NCI-H187 (cell line): ENCODE measurements around the gene MRPS16.
"Not testable (repeated sequence)": the region's sequence is repeated elsewhere in the genome, so short reads cannot be mapped to it uniquely, and the experiment has no call there.

Experiments used
- DNase-seq, 2 experiments: peaks; one replicate each; lab custom pipeline; 2025; lab: John Stamatoyannopoulos, UW

Gene MRPS16

DNA sequence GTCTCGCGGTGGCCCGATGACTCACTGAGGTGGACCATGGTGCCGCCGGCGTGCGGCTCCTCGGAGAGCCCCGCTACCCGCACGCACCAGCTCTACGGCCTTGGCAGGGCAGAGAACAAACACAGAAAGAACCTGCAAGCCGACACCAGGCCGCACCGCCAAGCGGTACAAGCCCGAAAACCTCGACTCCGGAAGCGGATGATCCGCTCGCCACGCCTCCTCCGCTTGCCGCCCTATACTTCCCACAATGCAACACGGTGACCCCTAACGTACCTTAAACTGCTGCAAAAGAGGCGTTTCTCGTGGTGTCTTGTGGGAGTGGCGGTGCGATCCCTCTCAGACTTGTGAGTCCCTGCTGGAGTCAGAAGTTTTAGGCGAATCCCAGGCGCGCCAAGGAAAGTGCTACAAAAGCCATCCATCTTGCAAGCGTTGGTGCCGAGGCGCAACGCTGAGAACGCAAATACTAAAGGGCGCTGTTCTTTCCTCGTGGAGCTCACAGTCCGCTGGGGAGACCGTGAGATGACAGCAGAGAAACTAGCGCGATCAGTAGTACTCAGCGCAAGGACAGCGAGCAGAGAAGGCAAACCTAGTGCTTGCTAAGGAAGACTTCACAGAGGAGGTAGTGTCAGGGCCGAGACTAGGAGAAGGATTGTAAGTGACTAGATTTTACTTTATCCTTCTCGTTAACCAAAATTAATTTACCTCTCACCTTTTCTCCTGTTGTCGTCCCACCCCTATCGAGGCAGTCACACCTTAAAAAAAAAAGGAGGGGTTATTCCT lies at the start of gene MRPS16:
Gene MRPS16, minus strand, starts transcription at position 200 of the 780 bp plus-strand sequence. Its CDS starts 162 bp downstream, at position 38.
- peak; percentile 64 to 70 for DNase-seq

DNA sequence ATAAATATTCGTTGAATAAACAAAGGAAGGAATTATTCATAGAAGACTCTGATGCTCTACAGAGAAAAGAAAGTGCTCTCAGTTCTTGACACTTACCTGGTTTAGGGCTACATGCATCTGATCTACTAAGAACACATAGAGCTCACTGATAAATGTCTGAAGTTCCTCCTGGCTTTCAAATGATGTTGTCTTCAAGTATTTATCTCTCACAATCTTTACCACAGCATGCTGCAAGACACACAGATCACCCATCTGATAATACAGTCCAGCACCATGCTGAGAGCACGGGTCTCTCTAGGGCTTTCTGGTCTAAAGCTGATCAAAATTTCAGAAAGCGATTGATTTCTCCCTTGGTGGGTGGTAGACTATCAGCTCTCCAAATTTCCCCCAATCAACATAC lies 44.5 kb upstream of the MRPS16 start:
- DNase-seq: no peak

DNA sequence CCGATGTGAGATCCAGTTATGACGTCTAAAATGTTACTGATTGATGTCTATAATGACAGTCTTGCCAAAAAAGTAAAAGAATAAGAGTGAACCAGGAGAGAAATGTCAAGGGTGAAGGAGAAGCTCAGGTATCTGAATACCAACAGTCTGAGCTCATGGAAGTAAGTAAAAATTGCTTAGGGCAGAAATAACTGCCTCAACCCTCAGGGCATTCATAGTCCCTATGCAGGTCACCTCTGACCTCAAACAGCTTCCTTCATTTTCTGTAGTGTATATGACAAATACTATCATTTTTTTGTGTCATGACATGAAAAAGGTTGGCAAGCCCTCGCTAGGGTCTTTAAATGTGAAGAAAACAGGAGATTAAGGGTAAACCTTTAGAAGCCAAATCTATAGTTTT lies 41.0 kb upstream of the MRPS16 start:
- no peak for DNase-seq

DNA sequence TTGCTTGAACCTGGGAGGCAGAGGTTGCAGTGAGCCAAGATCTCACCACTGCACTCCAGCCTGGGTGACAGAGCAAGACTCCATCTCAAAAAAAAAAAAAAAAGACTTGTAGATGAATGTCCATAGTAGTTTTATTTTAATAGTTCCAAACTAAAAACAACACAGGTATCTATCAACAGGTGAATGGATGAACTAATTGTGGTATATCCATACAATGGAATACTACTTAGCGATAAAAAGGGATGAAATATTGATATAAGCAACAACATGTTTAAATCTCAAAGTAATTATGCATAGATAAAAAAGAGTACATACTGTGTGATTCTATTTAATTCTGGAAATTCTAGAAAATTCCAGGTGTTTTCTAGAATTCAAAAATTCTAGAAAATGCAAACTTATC lies 37.5 kb upstream of the MRPS16 start:
- DNase-seq: no peak

DNA sequence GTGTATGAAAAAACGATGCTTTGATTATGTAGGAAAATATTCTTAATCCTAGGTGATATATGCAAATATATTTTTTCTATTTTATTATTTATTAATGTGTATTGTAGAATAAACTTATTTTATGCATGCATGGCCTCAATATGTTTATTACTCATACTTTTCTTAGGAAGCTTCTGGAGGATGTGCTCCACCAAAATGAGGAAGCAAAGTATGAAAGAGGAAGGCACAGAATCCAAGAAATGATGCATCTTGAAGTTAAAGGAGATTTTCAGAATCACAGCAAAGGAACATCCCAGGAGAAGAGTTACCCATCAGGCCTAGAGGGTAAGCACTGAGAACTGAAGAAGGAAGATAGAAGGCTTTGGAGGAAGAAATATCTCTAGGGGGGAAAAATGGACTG lies 35.0 kb upstream of the MRPS16 start:
- no peak for DNase-seq

DNA sequence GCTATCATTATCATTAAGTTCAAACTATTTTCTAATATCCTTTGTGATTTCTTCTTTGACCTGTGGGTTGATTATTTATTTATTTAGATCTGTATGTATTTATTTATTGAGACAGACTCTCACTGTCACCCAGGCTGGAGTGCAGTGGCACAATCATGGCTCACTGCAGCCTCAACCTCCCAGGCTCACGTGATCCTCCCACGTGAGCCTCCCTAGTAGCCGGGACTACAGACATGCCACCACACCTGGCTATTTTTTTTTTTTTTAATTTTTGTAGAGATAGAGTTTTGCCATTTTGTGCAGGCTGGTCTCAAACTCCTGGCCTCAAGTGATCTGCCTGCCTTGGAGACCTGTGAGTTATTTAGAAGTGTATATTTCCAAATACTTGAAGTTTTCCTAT lies 28.7 kb upstream of the MRPS16 start:
- no peak for DNase-seq

DNA sequence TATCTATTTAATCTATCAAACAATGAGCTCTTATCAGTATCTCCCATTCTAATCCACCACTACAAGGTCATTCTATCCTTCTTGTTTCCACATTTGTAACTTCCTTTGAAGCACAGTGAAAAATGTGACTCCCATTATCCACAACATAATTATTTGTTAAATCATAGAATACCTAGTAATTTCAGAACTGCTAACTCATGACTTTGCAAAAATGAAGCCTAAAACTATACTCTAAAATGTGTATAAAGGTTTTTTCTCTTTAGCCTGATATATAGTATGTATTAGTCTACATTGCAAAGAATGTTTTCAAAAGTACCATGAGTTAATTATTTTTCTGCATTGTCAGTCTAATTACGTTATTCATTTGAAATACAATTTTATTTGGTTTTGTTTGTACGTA lies 12.0 kb upstream of the MRPS16 start:
- DNase-seq: no peak

DNA sequence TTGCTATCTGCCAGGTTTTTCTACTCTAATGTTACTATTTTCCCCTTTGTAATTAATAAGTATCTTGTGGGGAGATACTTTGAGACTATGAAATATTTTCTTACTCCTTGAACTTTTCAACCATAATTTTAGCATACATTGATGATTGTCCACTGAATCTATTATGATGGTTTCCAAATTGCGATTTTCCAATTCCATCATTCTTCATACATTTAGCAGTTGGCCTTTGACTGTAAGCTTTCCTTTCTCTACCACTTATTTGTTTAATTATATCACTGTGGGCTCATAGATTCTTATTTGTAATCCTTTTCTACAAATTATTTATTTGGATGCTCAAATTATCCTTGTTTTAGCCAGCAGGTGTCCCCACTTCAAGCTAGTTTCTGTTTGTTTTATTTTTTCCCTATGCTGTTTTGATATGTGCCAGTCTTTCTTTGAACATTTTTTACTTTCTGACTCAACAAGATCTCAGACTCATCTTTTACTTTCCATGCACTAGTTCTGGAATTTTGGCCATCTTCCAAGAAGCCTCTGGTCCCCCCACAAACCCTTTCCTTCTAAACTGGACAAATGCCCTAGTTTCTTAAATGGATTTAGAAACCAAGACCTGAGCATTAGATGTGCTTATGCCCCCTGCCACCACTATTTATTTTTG lies 11.4 kb upstream of the MRPS16 start:
- no peak for DNase-seq

DNA sequence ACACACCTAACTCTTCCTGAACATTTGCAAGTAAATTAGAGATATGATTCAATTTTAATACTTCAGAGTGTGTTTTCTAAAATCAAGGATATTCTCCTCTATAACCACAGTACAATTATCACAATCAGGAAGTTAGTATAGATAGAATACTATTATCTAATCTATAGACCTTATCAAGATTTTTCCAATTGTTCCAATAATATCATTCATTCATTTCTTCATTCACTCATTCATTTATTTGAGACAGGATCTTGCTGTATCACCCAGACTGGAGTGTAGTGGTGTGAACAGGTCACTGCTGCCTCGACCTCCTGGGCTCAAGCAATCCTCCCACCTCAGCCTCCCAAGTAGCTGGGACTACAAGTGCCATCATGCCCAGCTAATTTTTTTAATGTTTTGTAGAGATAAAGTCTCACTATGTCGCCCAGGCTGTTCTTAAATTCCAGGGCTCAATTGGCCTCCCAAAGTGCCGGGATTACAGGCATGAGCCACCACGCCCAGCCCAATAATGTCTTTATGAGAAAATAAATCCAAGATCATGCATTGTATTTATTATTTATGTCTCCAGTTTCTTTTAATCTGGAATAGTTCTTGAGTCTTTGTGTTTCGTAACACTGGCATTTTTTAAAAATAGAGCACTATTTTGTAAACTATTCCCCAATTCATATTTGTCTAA lies 10.6 kb upstream of the MRPS16 start:
- no peak for DNase-seq

GRCh38 chr10:73262105-73262730 lies 9.8 kb upstream of the MRPS16 start:
- no peak for DNase-seq

DNA sequence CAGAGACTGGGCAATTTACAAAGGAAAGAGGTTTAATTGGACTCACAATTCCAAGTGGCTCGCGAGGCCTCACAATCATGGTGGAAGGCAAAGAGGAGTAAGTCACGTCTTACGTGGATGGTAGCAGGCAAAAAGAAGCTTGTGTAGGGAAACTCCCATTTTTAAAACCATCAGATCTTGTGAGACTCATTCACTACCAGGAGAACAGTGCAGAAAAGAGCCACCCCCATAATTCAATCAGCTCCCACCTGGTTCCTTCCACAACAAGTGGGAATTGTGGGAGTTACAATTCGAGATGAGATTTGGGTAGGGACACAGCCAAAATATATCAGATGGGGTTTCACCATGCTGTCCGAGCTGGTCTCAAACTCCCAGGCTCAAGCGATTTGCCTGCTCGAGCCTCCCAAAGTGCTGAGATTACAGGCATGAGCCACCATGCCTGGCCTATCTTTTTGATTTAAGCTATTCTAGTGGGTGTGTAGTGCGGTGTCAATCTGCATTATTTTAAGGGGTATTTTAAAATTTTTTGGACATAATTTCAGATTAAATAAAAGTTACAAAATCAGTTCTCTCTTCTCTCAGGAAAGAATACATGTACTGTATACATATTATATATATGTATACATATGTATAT lies 9.0 kb upstream of the MRPS16 start:
- no peak for DNase-seq

DNA sequence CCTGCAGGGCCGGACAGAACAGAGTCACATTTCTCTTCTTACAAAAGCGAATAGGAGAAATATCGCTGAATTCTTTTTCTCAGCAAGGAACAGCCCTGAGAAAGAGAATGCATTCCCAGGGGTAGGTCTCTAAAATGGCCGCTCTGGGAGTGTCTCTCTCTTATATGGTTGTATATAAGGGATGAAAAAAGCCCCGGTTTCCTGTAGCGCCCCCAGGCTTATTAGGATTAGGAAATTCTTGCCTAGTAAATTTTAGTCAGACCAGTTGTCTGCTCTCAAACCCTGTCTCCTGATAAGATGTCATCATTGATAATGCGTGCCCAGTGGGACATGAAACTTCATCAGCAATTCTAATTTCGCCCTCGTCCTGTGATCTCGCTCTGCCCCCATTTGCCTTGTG lies 6.2 kb upstream of the MRPS16 start:
- DNase-seq: not testable (repeated sequence)

DNA sequence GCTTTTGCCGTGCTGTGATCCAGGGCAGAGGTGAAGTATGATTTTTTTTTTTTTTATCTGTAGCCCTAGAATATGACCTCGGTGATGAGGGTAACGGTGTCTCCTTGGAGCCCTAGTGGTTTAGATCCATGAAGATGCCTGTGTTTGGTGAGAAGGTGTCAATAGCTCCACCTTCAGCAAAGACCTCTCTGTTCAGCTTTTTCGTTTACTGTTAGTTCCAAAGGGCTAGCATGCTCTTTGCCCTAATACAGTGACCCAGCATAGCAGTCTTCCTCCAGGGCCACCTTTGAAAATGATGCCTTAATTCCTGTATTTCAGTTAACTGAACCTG lies 746 bp upstream of the MRPS16 start:
- DNase-seq: no peak

- DNase-seq: no peak
Observed at GRCh38 chr10:73251683-73252444, 580 bp downstream of the MRPS16 start.

DNA sequence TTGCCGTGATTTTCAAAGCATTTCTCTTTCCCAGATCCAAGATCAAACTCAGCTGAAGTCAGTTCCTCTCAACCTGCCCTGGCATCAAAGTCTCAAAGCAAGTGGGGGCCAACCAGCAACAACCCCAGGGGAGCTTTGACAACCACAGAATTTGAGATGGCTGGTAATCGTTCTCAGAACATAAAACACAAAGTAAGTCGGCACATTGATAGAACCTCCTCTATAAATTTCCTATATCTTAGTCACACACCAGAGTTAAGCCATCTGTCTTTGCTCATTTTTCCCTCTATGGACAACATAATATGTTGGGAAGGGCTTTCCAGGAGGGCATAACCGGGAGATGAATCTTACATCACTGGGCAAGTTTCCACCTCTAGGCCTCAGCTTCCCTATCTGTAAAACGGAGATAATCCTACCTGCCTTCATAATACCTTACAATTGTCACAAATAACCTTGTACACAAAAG lies 4.2 kb downstream of the MRPS16 start:
- no peak for DNase-seq

- no peak for DNase-seq
Observed at GRCh38 chr10:73247509-73248258, 4.8 kb downstream of the MRPS16 start.

- peak; percentile 52 to 81 for DNase-seq
Observed at GRCh38 chr10:73246646-73247508, 5.6 kb downstream of the MRPS16 start, which contains the start of gene DNAJC9. TSS of gene DNAJC9 (minus strand) at chr10:73247255. CDS start at chr10:73247189, 66 bp downstream.

DNA sequence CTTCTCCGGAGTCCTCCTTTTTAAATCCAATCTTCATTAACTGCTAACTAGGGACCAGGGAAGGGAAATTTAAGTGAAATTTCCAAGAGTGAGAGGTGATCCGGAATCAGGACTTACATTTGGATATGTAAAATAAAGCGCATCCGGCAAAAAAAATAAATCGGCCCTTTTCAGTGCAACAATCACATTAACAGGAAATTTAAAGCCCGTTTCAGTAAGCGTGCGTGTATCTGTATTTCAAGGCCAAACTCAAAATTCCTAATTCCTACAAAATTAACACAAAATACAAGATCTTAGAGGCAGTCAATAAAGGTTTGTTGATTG lies 6.2 kb downstream of the MRPS16 start:
- DNase-seq: no peak

- no peak for DNase-seq
Observed at GRCh38 chr10:73244866-73245477, 7.5 kb downstream of the MRPS16 start.
